ENCODE results near the gene TRAPPC4.
A peak's percentile ranks its signal among the peaks of the same experiment; 100 is the strongest.
"Not testable (repeated sequence)": the region's sequence is repeated elsewhere in the genome, so short reads cannot be mapped to it uniquely, and the experiment has no call there.

TRAPPC4 gene, protein sequence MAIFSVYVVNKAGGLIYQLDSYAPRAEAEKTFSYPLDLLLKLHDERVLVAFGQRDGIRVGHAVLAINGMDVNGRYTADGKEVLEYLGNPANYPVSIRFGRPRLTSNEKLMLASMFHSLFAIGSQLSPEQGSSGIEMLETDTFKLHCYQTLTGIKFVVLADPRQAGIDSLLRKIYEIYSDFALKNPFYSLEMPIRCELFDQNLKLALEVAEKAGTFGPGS

DNA sequence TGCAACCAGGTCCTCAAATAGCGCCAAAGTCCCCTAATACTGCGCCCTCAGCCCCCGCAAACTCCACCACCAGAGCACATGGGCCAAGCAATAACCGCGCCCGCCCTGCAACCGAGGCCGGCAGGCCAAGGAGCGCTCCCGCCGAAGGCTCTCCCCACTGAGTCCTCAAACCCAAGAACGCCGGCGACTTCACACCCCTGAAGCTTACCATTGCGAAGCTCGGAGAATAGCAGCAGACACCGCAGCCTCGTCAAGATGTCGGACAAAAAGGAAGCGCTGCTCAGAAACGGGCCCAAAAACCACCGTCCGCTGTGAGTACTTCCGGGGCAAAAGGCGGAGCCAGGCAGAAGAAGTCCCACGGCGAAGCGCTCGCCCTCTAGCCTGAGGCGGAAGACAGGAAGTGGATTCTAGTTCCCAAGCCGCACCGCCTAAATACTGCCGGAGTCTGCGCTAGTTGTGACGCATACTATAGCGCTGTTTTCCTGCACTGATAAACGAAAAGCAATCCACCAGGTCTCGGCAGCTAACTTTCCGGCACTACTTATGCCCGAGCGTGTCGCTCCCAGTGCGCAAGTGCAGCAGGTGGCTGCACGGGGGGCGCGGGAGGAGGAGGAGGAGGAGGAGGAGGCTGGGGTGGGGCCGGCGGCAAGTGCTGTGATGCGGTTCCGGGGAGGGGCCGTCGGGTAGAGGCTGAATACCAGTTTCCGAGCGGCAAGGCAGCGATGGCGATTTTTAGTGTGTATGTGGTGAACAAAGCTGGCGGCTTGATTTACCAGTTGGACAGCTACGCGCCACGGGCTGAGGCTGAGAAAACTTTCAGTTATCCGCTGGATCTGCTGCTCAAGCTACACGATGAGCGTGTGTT lies at the start of gene TRAPPC4, which contains the start of gene RPS25:
TSS of gene TRAPPC4 (plus strand) at position 693 of the 865 bp plus-strand sequence. CDS start at position 723, 30 bp downstream.
TSS of gene RPS25 (minus strand) at position 270 of the 865 bp plus-strand sequence. CDS start at position 211, 59 bp downstream.
- DNase-seq, result peak; percentile 94

DNA sequence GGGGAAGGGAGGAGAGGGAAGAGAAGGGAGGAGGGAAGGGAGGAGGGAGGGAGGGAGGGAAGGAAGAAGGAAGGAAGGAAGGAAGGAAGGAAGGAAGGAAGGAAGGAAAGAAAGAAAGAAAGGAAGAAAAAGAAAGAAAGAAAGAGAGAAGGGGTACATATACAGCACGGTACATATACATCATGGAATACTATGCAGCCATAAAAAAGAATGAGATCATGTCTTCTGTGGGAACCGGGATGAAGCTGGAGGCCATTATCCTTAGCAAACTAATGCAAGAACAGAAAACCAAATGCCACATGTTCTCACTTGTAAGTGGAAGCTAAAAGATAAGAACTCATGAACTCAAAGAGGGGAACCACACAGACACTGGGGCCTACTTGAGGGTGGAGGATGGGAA lies 49.1 kb upstream of the TRAPPC4 start:
- DNase-seq, result not testable (repeated sequence)

DNA sequence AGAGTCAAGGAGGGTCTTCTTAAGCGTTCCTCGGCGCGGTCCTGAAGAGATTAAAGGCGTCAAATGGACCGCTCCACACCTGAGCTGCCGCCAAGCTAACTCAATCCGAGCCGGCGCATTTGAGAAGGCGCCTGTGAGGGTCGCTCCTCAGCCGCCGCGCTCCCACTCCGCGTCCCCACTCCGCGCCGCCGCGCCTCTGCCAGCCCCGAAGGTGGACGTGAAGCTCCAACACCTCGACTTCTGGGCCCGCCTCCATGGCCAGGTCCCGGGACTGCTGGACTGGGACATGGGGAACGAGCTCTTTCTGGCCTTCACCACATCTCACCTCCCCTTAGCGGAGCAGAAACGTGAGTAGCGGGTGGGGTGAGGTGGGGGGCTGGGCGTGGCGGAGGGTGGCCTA lies 46.9 kb upstream of the TRAPPC4 start, which contains the start of gene FOXR1:
TSS of gene FOXR1 (plus strand) at position 116 of the 400 bp plus-strand sequence. CDS start at position 287, 171 bp downstream.
- DNase-seq, result no peak

DNA sequence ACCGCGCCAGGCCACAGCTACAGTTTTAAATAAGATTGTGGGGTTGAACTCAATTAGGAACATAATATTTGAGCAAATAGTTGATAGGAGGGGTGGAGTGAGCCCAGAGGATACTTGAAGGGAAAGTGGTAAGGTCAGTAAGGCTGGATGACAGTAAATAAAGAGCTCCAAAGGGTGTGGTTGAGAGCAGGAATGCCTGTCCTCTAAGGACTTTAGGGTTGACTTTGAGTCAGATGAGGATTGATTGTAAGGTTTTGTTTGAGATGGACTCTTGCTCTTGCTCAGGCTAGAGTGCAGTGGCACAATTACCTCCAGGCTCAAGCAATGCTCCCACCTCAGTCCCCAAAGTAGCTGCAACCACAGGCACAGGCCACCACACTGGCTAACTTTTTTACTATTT lies 44.6 kb upstream of the TRAPPC4 start:
- DNase-seq, result no peak

GRCh38 chr11:118975771-118976709 lies 42.5 kb upstream of the TRAPPC4 start:
- no peak for DNase-seq

- no peak for DNase-seq
Measured at GRCh38 chr11:118979434-118979833, 39.1 kb upstream of the TRAPPC4 start.

- DNase-seq, result no peak
Measured at GRCh38 chr11:118980191-118980881, 38.2 kb upstream of the TRAPPC4 start.

DNA sequence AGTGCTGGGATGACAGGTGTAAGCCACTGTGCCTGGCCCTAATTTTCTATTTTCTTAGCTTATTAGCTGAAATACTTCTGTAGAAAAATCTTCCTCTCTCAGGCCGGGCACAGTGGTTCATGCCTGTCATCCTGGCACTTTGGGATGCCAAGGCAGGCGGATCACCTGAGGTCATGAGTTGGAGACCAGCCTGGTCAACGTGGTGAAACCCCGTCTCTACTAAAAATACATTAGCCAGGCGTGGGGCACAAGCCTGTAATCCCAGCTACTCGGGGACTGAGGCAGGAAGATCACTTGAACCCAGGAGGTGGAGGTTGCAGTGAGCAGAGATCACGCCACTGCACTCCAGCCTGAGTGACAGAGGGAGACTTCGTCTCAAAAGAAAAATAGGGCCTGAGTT lies 34.2 kb upstream of the TRAPPC4 start:
- DNase-seq, result not testable (repeated sequence)

DNA sequence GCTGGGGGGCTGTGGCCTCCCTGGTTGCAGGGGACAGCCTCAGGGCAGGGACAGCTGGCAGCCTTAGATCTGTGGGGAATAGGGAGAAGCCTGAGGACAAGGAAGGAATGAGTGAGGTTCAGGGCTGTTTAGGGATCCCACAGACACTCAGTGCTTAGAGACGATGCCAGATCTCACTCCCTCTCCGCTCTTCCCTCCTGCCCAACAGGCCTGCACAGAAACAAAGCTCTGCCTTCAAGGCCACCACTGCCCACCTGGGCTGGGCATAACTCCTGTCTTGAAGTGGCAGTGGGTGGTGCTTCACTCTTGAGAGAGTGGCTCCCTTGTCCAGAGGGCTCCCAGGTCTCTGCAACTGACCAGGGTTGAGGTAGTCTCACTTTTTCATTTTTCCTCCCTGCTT lies 33.7 kb upstream of the TRAPPC4 start:
- DNase-seq, result no peak

DNA sequence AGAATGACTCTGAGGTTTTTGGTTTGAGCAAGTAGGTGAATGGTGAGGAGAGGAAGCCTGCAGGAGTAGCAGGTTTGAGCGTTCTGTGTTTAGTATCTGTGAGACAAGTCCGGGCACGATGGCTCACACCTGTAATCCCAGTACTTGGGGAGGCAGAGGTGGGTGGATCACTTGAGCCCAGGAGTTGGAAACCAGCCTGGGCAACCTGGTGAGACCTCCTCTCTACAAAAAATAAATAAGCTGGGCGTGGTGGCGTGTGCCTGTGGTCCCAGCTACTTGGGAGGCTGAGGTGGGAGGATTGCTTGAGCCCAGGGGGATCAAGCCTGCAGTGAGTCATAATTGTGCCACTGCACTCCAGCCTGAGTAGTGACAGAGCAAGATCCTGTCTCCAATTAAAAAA lies 30.3 kb upstream of the TRAPPC4 start:
- DNase-seq, result no peak

GRCh38 chr11:118991486-118992038 lies 27.0 kb upstream of the TRAPPC4 start:
- DNase-seq, result not testable (repeated sequence)

- DNase-seq, result no peak
Measured at GRCh38 chr11:118996926-118997626, 21.5 kb upstream of the TRAPPC4 start.

DNA sequence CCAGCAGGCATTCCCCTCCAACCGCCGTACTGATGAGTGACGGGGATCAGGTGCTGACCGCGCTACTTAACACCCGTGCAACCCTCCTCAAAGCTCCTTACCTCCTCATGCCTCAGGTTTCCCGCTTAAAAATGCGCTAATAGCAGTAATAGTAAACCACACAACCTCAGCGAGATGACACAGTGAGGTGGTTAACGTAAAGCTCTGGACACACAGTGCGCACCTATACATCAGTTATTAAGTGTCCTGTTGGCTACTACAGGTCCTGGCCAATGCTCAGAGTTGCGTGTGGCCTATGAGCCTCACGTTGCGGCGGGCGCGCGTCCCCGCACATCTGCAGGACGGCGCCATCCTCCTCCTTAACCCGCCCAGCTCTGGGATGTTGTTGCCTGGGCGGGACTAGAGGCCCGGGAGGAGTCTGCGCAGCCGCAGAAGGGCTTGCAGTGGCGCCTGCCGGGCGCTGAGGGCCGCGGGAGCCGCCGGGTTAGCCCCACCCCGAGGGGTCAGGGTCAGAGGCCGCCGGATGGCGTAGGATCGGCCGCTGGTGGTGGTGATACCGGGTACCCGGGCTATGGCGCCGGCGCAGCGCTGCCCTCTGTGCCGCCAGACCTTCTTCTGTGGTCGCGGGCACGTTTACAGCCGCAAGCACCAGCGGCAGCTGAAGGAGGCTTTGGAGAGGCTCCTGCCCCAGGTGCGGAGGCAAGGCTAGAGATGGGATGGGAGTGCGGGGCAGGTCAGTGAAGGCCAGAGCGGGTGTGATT lies 20.8 kb upstream of the TRAPPC4 start, which contains the start of gene CENATAC:
TSS of gene CENATAC (plus strand) at position 512 of the 761 bp plus-strand sequence. CDS start at position 572, 60 bp downstream.
- DNase-seq, result peak; percentile 34

GRCh38 chr11:118998388-118998717 lies 20.2 kb upstream of the TRAPPC4 start:
- DNase-seq, result no peak

- DNase-seq, result no peak
Measured at GRCh38 chr11:118998822-118999221, 19.7 kb upstream of the TRAPPC4 start.

DNA sequence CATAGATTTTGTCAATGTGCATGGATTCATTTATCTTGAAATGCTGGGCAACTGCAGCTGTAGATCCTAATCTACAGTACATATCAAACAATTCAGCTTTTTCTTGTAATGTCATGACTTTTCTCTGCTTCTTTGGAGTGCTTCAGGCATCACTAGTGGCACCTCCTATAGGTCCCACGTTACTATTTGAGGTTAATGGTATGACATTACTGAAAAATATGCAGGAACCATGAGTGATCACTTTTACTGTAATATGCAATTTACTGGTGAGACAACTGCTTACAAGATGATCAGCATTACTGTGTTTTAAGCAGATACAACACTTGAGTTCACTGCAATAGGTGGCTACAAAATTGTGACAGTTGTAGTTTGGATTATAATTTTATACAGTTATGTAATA lies 17.7 kb upstream of the TRAPPC4 start:
- DNase-seq, result no peak

DNA sequence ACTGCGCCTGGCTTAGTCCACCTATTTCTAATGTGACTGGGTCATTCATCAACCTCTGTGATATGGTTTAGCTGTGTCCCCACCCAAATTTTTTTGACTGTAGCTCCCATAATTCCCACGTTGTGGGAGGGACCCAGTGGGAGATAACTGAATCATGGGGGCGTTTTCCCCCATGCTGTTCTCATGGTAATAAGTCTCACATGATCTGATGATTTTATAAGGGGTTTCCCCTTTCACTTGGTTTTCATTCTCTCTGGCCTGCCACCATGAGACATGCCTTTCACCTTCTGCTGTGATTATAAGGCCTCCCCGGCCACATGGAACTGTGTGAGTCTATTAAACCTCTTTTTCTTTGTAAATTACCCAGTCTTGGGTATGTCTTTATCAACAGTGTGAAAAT lies 11.9 kb upstream of the TRAPPC4 start:
- no peak for DNase-seq

GRCh38 chr11:119011476-119012053 lies 7.0 kb upstream of the TRAPPC4 start:
- no peak for DNase-seq

GRCh38 chr11:119012629-119013170 lies 5.9 kb upstream of the TRAPPC4 start:
- DNase-seq, result no peak
